ENCODE data around the gene DACT2.

DNA sequence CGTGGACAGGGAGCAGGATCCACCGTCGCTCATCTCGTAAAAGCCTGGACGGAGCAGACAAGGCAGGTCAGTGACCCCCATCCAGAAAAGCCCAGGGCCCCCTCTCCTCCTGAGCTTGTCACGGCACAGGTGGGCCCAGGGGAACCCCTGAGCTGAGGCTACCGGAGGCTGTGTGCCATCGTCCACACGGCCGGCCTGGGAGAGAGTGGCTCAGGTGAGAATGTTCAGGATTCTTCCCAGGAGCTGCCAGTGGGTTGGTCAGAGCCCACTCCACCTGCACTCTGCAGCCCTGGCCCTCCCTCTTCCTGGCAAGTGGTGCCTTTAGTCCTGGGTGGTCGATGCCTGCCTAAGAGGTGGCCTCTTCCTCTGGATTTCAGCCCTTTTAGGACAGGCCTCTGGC, 9.2 kb downstream of the DACT2 start:
- TF ChIP-seq, protein P1, sequence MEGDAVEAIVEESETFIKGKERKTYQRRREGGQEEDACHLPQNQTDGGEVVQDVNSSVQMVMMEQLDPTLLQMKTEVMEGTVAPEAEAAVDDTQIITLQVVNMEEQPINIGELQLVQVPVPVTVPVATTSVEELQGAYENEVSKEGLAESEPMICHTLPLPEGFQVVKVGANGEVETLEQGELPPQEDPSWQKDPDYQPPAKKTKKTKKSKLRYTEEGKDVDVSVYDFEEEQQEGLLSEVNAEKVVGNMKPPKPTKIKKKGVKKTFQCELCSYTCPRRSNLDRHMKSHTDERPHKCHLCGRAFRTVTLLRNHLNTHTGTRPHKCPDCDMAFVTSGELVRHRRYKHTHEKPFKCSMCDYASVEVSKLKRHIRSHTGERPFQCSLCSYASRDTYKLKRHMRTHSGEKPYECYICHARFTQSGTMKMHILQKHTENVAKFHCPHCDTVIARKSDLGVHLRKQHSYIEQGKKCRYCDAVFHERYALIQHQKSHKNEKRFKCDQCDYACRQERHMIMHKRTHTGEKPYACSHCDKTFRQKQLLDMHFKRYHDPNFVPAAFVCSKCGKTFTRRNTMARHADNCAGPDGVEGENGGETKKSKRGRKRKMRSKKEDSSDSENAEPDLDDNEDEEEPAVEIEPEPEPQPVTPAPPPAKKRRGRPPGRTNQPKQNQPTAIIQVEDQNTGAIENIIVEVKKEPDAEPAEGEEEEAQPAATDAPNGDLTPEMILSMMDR (IDR thresholded peaks at IDR 0.05), result no peak
- TF ChIP-seq POLR2A (IDR thresholded peaks at IDR 0.05), result no peak

All from thyroid gland (tissue), 4 donors.